HCT116 (cell line): ENCODE data around the gene TFDP1. TPM values are rescaled to one million over a fixed set of nuclear protein-coding genes. Genes with fewer than 3 reads are reported as not detected.

Experiments used
- ATAC-seq: fragments of 200-7000 bp; cut with Tn5 transposase; 2 replicates; pipeline ENCODE4 v1.9.1; 2020; ENCODE audit warnings: mild to moderate bottlenecking, moderate library complexity
- BruUV-seq: library from RNA; stranded (reverse); fragments of 400-500 nt; replicated peaks from 2 replicates; lab custom pipeline; 2021; lab: Mats Ljungman, UMichigan
- CTCF ChIA-PET: fragments of 300-600 bp; sonication (Branson Sonifier 250); formaldehyde crosslinking; loops from one replicate; lab custom pipeline; 2021; ENCODE audit warnings: antibody characterized with exemption; lab: Charles Lee
- POLR2A ChIA-PET: fragments of 300-600, 350-600 bp; sonication (Branson Sonifier 250); formaldehyde crosslinking; loops from one replicate; lab custom pipeline; 2021; ENCODE audit warnings: antibody characterized with exemption; lab: Charles Lee
- RAD21 ChIA-PET, 2 experiments: fragments of 300-600 bp; sonication (Branson Sonifier 250); formaldehyde crosslinking; loops; one replicate each; lab custom pipeline; 2023; ENCODE audit warnings: low total read pairs in 2 of 2; ENCODE audit not compliant: uncharacterized antibody in 2 of 2, unreplicated experiment in 2 of 2, low non-redundant PET in 1 of 2; lab: Charles Lee
- DNase-seq: peaks from one replicate; pipeline ENCODE4 v3.0.0-alpha.2; 2010; ENCODE audit warnings: low read depth, low spot score
- H2AFZ ChIP-seq: fragments of 200-600 bp; shearing (Covaris generic), sonication (generic); 2 replicates; pipeline ENCODE4 v1.6.1; 2017; ENCODE audit warnings: low read depth, mixed run types, mixed read lengths, antibody characterized with exemption, low read length; ENCODE audit not compliant: poor library complexity, severe bottlenecking
- H3K27ac ChIP-seq: 2 replicates; pipeline ENCODE4 v1.5.1; 2012; ENCODE audit warnings: low read depth, low read length
- H3K27me3 ChIP-seq: fragments of 200-600 bp; sonication (generic); 2 replicates; pipeline ENCODE4 v1.6.1; 2016; ENCODE audit warnings: mixed run types, low read length, mixed read lengths; ENCODE audit not compliant: insufficient read depth
- H3K36me3 ChIP-seq, 2 experiments: fragments of 200-500 bp in 1 of 2; fragments of 200-600 bp in 1 of 2; sonication (Bioruptor generic) in 1 of 2; sonication (generic) in 1 of 2; 2 replicates each; pipeline versions ENCODE4 v1.5.1 to v1.6.1; 2014 to 2016; ENCODE audit warnings: low read length in 2 of 2, inconsistent platforms in 1 of 2, mixed read lengths in 1 of 2, mixed run types in 1 of 2; ENCODE audit not compliant: insufficient read depth in 2 of 2, control insufficient read depth in 1 of 2
- H3K4me1 ChIP-seq, 2 experiments: fragments of 200-600 bp in 1 of 2; sonication (generic) in 1 of 2; 2 replicates each; pipeline versions ENCODE4 v1.5.1 to v1.6.1; 2012 to 2017; ENCODE audit warnings: low read length in 2 of 2, inconsistent platforms in 1 of 2, mild to moderate bottlenecking in 1 of 2, mixed read lengths in 1 of 2, mixed run types in 1 of 2, moderate library complexity in 1 of 2; ENCODE audit not compliant: insufficient read depth in 2 of 2, control insufficient read depth in 1 of 2
- H3K4me2 ChIP-seq: fragments of 200-600 bp; sonication (generic); 2 replicates; pipeline ENCODE4 v1.6.1; 2017; ENCODE audit warnings: mixed run types, low read length, mixed read lengths
- H3K4me3 ChIP-seq, 2 experiments: fragments of 200-600 bp in 1 of 2; sonication (generic) in 1 of 2; replicated peaks in 1 of 2; 2 replicates each; pipeline ENCODE4 v1.5.1; 2011 to 2016; ENCODE audit warnings: low read length in 2 of 2, control low read depth in 1 of 2, low read depth in 1 of 2, mild to moderate bottlenecking in 1 of 2, mixed read lengths in 1 of 2, mixed run types in 1 of 2
- H3K79me2 ChIP-seq: fragments of 200-600 bp; sonication (generic); 2 replicates; pipeline ENCODE4 v1.6.1; 2017; ENCODE audit warnings: mild to moderate bottlenecking, mixed run types, low read length, moderate library complexity, mixed read lengths; ENCODE audit not compliant: insufficient read depth
- H3K9ac ChIP-seq: fragments of 200-600 bp; sonication (generic); 2 replicates; pipeline ENCODE4 v1.6.1; 2016; ENCODE audit warnings: low read length, mixed read lengths
- H3K9me2 ChIP-seq: fragments of 200-600 bp; sonication (generic), shearing (Covaris generic); 2 replicates; pipeline ENCODE4 v1.6.1; 2017; ENCODE audit warnings: mixed run types, mild to moderate bottlenecking, moderate library complexity; ENCODE audit not compliant: insufficient read depth
- H3K9me3 ChIP-seq, 2 experiments: fragments of 200-500 bp in 1 of 2; fragments of 200-600 bp in 1 of 2; sonication (Bioruptor generic) in 1 of 2; sonication (generic) in 1 of 2; 2 replicates each; pipeline ENCODE4 v1.6.1; 2014 to 2017; ENCODE audit warnings: low read length in 2 of 2, mixed read lengths in 2 of 2, inconsistent platforms in 1 of 2, low read depth in 1 of 2, mild to moderate bottlenecking in 1 of 2, mixed run types in 1 of 2, moderate library complexity in 1 of 2; ENCODE audit not compliant: control insufficient read depth in 1 of 2, insufficient read depth in 1 of 2
- H4K20me1 ChIP-seq: fragments of 200-600 bp; sonication (generic), shearing (Covaris generic); 2 replicates; pipeline ENCODE4 v1.6.1; 2017; ENCODE audit warnings: mixed run types, mild to moderate bottlenecking, moderate library complexity; ENCODE audit not compliant: insufficient read depth
- ELF1 ChIP-seq: IDR thresholded peaks from 2 replicates; pipeline ENCODE4 v1.6.1; 2012; ENCODE audit warnings: low read depth, borderline replicate concordance
- EZH2phosphoT487 ChIP-seq: fragments of 200-600 bp; IDR thresholded peaks from 2 replicates; pipeline ENCODE4 v1.6.1; 2018; ENCODE audit warnings: antibody characterized with exemption, borderline replicate concordance
- FOSL1 ChIP-seq: IDR thresholded peaks from 2 replicates; pipeline ENCODE4 v1.6.1; 2012; ENCODE audit warnings: low read depth
- RAD21 ChIP-seq: IDR thresholded peaks from 2 replicates; pipeline ENCODE4 v1.6.1; 2012; ENCODE audit warnings: low read depth, mild to moderate bottlenecking
- SIN3A ChIP-seq: IDR thresholded peaks from 2 replicates; pipeline ENCODE4 v1.6.1; 2012; ENCODE audit warnings: low read depth
- ZFX ChIP-seq: fragments of 450-650 bp; IDR thresholded peaks from 2 replicates; pipeline ENCODE4 v1.6.1; 2017
- intact Hi-C: fragments of 100-400 bp; cut with micrococcal nuclease; formaldehyde crosslinking; loops from 2 replicates; pipeline ENCODE4 v1.10.0; 2022
- total RNA-seq: library from RNA; stranded (reverse); gene quantifications from one replicate; pipeline ENCODE4 v1.2.1, GENCODE V29; 2021; ENCODE audit not compliant: unreplicated experiment
- TF ChIP-seq, protein P1 (sequence below): IDR thresholded peaks from 2 replicates; pipeline ENCODE4 v1.6.1; 2012; ENCODE audit warnings: low read depth
- TF ChIP-seq, protein P2 (sequence below): IDR thresholded peaks from 2 replicates; pipeline ENCODE4 v1.6.1; 2012

TFDP1 gene
- total RNA-seq, 1 experiment from 2014 or later, result 169 TPM

DNA sequence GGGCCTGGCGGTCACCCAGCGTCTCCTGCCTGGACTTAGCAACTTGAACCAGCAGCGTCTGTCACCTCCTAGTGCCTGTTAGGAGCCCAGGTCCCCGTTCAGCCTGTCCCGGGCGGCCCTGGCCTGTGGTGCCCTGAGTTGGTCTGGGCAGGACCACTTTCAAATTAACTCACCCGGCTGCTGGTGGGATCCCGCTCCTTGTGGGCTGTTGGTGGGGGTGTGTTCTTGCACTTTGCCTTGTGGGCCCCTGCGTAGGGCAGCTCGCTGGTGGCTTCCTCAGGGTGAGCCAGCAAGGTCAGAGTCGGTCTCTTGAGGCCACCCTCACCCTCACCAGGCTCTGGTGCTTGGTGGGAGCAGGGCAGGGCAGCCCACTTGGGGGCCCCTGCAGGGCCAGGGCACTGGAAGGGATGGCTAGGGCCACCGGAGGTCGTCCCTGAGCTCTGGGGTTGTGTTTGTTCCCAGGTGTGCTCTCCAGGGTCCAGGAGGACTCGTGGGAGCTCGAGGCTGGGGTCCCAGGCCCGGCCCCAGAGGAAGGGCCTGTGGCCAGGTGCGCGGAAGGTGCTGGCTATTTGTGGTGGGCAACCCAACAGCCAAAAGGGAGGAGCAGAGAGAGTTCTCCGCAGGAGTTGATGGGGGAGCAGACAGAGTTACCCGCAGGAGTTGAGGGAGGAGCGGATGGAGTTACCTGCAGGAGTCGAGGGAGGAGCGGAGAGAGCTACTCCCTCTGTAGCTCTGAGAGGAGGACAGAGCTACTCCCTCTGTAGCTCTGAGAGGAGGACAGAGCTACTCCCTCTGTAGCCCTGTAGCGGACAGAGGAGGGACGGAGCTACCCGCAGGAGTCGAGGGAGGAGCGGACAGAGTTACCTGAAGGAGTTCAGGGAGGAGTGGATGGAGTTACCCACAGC is 16.9 kb downstream of the TFDP1 start:
- Histone ChIP-seq H3K27ac (no peak overlapping the region), H3K9me3 (no peaks in the 10 kb centered on the region), H3K36me3 (peaks cover 11 to 53% of the 10 kb centered on the region in 2 experiments; a peak in 3 of 4 replicates), H2AFZ (no peak overlapping the region), H3K4me3 (no peak overlapping the region), H3K4me1 (no peaks in the 10 kb centered on the region), H3K4me2 (no peak overlapping the region), H4K20me1 (no peaks in the 10 kb centered on the region), H3K79me2 (peaks cover 100% of the 10 kb centered on the region), H3K27me3 (no peaks in the 10 kb centered on the region), H3K9me2 (no peaks in the 10 kb centered on the region), H3K9ac (no peak overlapping the region)
- intact Hi-C loops, result no loop called here
- ATAC-seq (no peak), DNase-seq (no peak)
- ChIA-PET POLR2A (no interaction called here), RAD21 (no interaction called here), CTCF (no interaction called here)
- no TSS peak for BruUV-seq
- TF ChIP-seq EZH2phosphoT487 (no peak), SIN3A (no peak), RAD21 (no peak), ZFX (no peak), ELF1 (no peak), FOSL1 (no peak)
- TF ChIP-seq, protein P1, sequence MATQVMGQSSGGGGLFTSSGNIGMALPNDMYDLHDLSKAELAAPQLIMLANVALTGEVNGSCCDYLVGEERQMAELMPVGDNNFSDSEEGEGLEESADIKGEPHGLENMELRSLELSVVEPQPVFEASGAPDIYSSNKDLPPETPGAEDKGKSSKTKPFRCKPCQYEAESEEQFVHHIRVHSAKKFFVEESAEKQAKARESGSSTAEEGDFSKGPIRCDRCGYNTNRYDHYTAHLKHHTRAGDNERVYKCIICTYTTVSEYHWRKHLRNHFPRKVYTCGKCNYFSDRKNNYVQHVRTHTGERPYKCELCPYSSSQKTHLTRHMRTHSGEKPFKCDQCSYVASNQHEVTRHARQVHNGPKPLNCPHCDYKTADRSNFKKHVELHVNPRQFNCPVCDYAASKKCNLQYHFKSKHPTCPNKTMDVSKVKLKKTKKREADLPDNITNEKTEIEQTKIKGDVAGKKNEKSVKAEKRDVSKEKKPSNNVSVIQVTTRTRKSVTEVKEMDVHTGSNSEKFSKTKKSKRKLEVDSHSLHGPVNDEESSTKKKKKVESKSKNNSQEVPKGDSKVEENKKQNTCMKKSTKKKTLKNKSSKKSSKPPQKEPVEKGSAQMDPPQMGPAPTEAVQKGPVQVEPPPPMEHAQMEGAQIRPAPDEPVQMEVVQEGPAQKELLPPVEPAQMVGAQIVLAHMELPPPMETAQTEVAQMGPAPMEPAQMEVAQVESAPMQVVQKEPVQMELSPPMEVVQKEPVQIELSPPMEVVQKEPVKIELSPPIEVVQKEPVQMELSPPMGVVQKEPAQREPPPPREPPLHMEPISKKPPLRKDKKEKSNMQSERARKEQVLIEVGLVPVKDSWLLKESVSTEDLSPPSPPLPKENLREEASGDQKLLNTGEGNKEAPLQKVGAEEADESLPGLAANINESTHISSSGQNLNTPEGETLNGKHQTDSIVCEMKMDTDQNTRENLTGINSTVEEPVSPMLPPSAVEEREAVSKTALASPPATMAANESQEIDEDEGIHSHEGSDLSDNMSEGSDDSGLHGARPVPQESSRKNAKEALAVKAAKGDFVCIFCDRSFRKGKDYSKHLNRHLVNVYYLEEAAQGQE, result no peak
- TF ChIP-seq, protein P2, sequence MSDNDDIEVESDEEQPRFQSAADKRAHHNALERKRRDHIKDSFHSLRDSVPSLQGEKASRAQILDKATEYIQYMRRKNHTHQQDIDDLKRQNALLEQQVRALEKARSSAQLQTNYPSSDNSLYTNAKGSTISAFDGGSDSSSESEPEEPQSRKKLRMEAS, result no peak
